ENCODE results near the gene HBA1. TPM values are rescaled to one million over a fixed set of nuclear protein-coding genes. Genes with fewer than 3 reads are reported as not detected.

The HBA1 gene
- total RNA-seq, 4 donors from 2014 or later: not detected

GRCh38 chr16:187330-187729 lies 10.8 kb downstream of the HBA1 start:
- DNase-seq: no peak
- no peaks in the 10 kb centered on the region for H3K4me1 ChIP-seq
- no peaks in the 10 kb centered on the region for H3K27me3 ChIP-seq
- no peak overlapping the region for H3K4me3 ChIP-seq
- H3K36me3 ChIP-seq: peaks cover 0 to 49% (median 0%) of the 10 kb centered on the region in 3 donors
- no peak for TF ChIP-seq POLR2A (IDR thresholded peaks at IDR 0.05)
- no peak for TF ChIP-seq CTCF (IDR thresholded peaks at IDR 0.05)
- H3K27ac ChIP-seq: no peak overlapping the region
- no peaks in the 10 kb centered on the region for H3K9me3 ChIP-seq

GRCh38 chr16:188674-189073 lies 12.2 kb downstream of the HBA1 start:
- Histone ChIP-seq H3K4me1 (no peaks in the 10 kb centered on the region), H3K36me3 (peaks cover 0 to 63% (median 0%) of the 10 kb centered on the region in 3 donors), H3K9me3 (no peaks in the 10 kb centered on the region), H3K27ac (no peak overlapping the region), H3K4me3 (no peak overlapping the region), H3K27me3 (no peaks in the 10 kb centered on the region)
- no peak for DNase-seq
- TF ChIP-seq CTCF (IDR thresholded peaks at IDR 0.05) (peak in 1 of 6 experiments; percentile 7), POLR2A (IDR thresholded peaks at IDR 0.05) (no peak)

- DNase-seq: no peak
- Histone ChIP-seq H3K4me3 (no peak overlapping the region), H3K27ac (no peak overlapping the region), H3K9me3 (no peaks in the 10 kb centered on the region), H3K36me3 (peaks cover 0 to 73% (median 0%) of the 10 kb centered on the region in 3 donors), H3K27me3 (no peaks in the 10 kb centered on the region), H3K4me1 (no peaks in the 10 kb centered on the region)
- TF ChIP-seq POLR2A (IDR thresholded peaks at IDR 0.05): no peak
- TF ChIP-seq CTCF (IDR thresholded peaks at IDR 0.05): no peak
Observed at GRCh38 chr16:189604-190186, 13.2 kb downstream of the HBA1 start.

GRCh38 chr16:191831-192230 lies 15.4 kb downstream of the HBA1 start:
- H3K4me1 ChIP-seq: no peaks in the 10 kb centered on the region
- peaks cover 0 to 94% (median 0%) of the 10 kb centered on the region in 3 donors for H3K36me3 ChIP-seq
- no peak overlapping the region for H3K4me3 ChIP-seq
- H3K27ac ChIP-seq: no peak overlapping the region
- H3K9me3 ChIP-seq: no peaks in the 10 kb centered on the region
- no peak for TF ChIP-seq CTCF (IDR thresholded peaks at IDR 0.05)
- no peak for TF ChIP-seq POLR2A (IDR thresholded peaks at IDR 0.05)
- no peak for DNase-seq
- H3K27me3 ChIP-seq: no peaks in the 10 kb centered on the region

- Histone ChIP-seq H3K36me3 (peaks cover 0 to 95% (median 0%) of the 10 kb centered on the region in 3 donors), H3K27ac (no peak overlapping the region), H3K4me1 (no peaks in the 10 kb centered on the region), H3K27me3 (no peaks in the 10 kb centered on the region), H3K9me3 (no peaks in the 10 kb centered on the region), H3K4me3 (no peak overlapping the region)
- no peak for TF ChIP-seq CTCF (IDR thresholded peaks at IDR 0.05)
- no peak for TF ChIP-seq POLR2A (IDR thresholded peaks at IDR 0.05)
- no peak for DNase-seq
Observed at GRCh38 chr16:192686-193085, 16.2 kb downstream of the HBA1 start.

GRCh38 chr16:193441-193840 lies 17.0 kb downstream of the HBA1 start:
- H3K4me1 ChIP-seq: no peaks in the 10 kb centered on the region
- H3K36me3 ChIP-seq: peaks cover 0 to 98% (median 3%) of the 10 kb centered on the region in 3 donors
- no peak overlapping the region for H3K4me3 ChIP-seq
- no peak overlapping the region for H3K27ac ChIP-seq
- no peak for DNase-seq
- TF ChIP-seq POLR2A (IDR thresholded peaks at IDR 0.05): no peak
- TF ChIP-seq CTCF (IDR thresholded peaks at IDR 0.05): no peak
- H3K9me3 ChIP-seq: no peaks in the 10 kb centered on the region
- no peaks in the 10 kb centered on the region for H3K27me3 ChIP-seq

Data from Peyer's patch (tissue), 4 donors.